C1 segment of cervical spinal cord (tissue), 14 donors: ENCODE data around the gene ITSN1.

Source experiments
- DNase-seq, 14 donors: peaks; one replicate each; lab custom pipeline; 2025; lab: John Stamatoyannopoulos, UW

ITSN1 gene

GRCh38 chr21:33810766-33811165 is 168.5 kb downstream of the ITSN1 start:
- no peak for DNase-seq

GRCh38 chr21:33811167-33812010 is 169.1 kb downstream of the ITSN1 start:
- no peak for DNase-seq

- DNase-seq, result no peak
Observed at GRCh38 chr21:33813832-33814365, 171.6 kb downstream of the ITSN1 start.

GRCh38 chr21:33815143-33815707 is 172.9 kb downstream of the ITSN1 start:
- DNase-seq, result no peak

- DNase-seq, result no peak
Observed at GRCh38 chr21:33816174-33816573, 173.9 kb downstream of the ITSN1 start.

- no peak for DNase-seq
Observed at GRCh38 chr21:33817138-33817537, 174.8 kb downstream of the ITSN1 start.

GRCh38 chr21:33817663-33818451 is 175.6 kb downstream of the ITSN1 start:
- no peak for DNase-seq

- no peak for DNase-seq
Observed at GRCh38 chr21:33820230-33820770, 178.0 kb downstream of the ITSN1 start.

GRCh38 chr21:33820798-33821197 is 178.5 kb downstream of the ITSN1 start:
- no peak for DNase-seq

- DNase-seq, result no peak
Observed at GRCh38 chr21:33821503-33822322, 179.4 kb downstream of the ITSN1 start.

GRCh38 chr21:33824156-33824941 is 182.0 kb downstream of the ITSN1 start:
- DNase-seq, result peak in 1 of 14 donors; percentile 5

GRCh38 chr21:33825419-33825818 is 183.1 kb downstream of the ITSN1 start:
- no peak for DNase-seq

- DNase-seq, result no peak
Observed at GRCh38 chr21:33825915-33826314, 183.6 kb downstream of the ITSN1 start.

- DNase-seq, result peak in 1 of 14 donors; percentile 88
Observed at GRCh38 chr21:33828083-33828482, 185.8 kb downstream of the ITSN1 start.

- no peak for DNase-seq
Observed at GRCh38 chr21:33828577-33828976, 186.3 kb downstream of the ITSN1 start.

- DNase-seq, result no peak
Observed at GRCh38 chr21:33829844-33830243, 187.5 kb downstream of the ITSN1 start.

- DNase-seq, result no peak
Observed at GRCh38 chr21:33831962-33832659, 189.8 kb downstream of the ITSN1 start.

GRCh38 chr21:33834801-33835500 is 192.7 kb downstream of the ITSN1 start:
- DNase-seq, result no peak

- no peak for DNase-seq
Observed at GRCh38 chr21:33835920-33836319, 193.6 kb downstream of the ITSN1 start.
